Neural progenitor cell (in vitro differentiated cells): Measurements from ENCODE around the gene C4BPA. TPM values are rescaled to one million over a fixed set of nuclear protein-coding genes. Genes with fewer than 3 reads are reported as not detected.
A peak's percentile ranks its signal among the peaks of the same experiment; 100 is the strongest.

ENCODE experiments used
- DNase-seq: peaks from one replicate; pipeline ENCODE4 v3.0.0-alpha.2; 2016; ENCODE audit warnings: low spot score
- H2AFZ ChIP-seq: fragments of 200-600 bp; sonication (generic); replicated peaks from 2 replicates; pipeline ENCODE4 v1.6.1; 2016; ENCODE audit warnings: antibody characterized with exemption
- H3F3A ChIP-seq: fragments of 200-600 bp; sonication (generic); 2 replicates; pipeline ENCODE4 v1.6.1; 2016; ENCODE audit warnings: antibody characterized with exemption, low read depth
- H3K27ac ChIP-seq: fragments of 200-600 bp; sonication (generic); 2 replicates; pipeline ENCODE4 v1.5.1; 2016; ENCODE audit warnings: mild to moderate bottlenecking
- H3K27me3 ChIP-seq: fragments of 200-600 bp; sonication (generic); 2 replicates; pipeline ENCODE4 v1.6.1; 2016; ENCODE audit warnings: mild to moderate bottlenecking, moderate library complexity
- H3K36me3 ChIP-seq: fragments of 200-600 bp; sonication (generic); 2 replicates; pipeline ENCODE4 v1.5.1; 2016
- H3K4me1 ChIP-seq: fragments of 200-600 bp; sonication (generic); 2 replicates; pipeline ENCODE4 v1.6.1; 2016; ENCODE audit warnings: mixed run types
- H3K4me2 ChIP-seq: fragments of 200-600 bp; sonication (generic); 2 replicates; pipeline ENCODE4 v1.6.1; 2016
- H3K4me3 ChIP-seq: fragments of 200-600 bp; sonication (generic); 2 replicates; pipeline ENCODE4 v1.5.1; 2016
- H3K79me2 ChIP-seq: fragments of 200-600 bp; sonication (generic); 2 replicates; pipeline ENCODE4 v1.6.1; 2016; ENCODE audit warnings: low read depth
- H3K9ac ChIP-seq: fragments of 200-600 bp; sonication (generic); 2 replicates; pipeline ENCODE4 v1.6.1; 2016
- H3K9me3 ChIP-seq: fragments of 200-600 bp; sonication (generic); 2 replicates; pipeline ENCODE4 v1.5.1; 2016; ENCODE audit warnings: low read depth
- H4K20me1 ChIP-seq: fragments of 200-600 bp; sonication (generic); 2 replicates; pipeline ENCODE4 v1.6.1; 2016; ENCODE audit warnings: low read depth
- H3K27ac Mint-ChIP-seq: 3 replicates; pipeline ENCODE4 v1.8.0; 2021; ENCODE audit warnings: mixed read lengths
- H3K27me3 Mint-ChIP-seq: 2 replicates; pipeline ENCODE4 v1.8.0; 2022; ENCODE audit warnings: low read depth, mild to moderate bottlenecking, inconsistent platforms, moderate library complexity, mixed read lengths; ENCODE audit not compliant: insufficient read depth
- H3K36me3 Mint-ChIP-seq: 3 replicates; pipeline ENCODE4 v1.8.0; 2021; ENCODE audit warnings: mixed read lengths
- H3K4me1 Mint-ChIP-seq: 3 replicates; pipeline ENCODE4 v1.8.0; 2021; ENCODE audit warnings: mixed read lengths
- H3K4me3 Mint-ChIP-seq: 3 replicates; pipeline ENCODE4 v1.8.0; 2021; ENCODE audit warnings: mild to moderate bottlenecking, moderate library complexity, mixed read lengths
- H3K9me3 Mint-ChIP-seq: 3 replicates; pipeline ENCODE4 v1.8.0; 2020; ENCODE audit warnings: mixed read lengths
- EZH2 ChIP-seq: fragments of 200-600 bp; sonication (generic); IDR thresholded peaks from 2 replicates; pipeline ENCODE4 v1.6.1; 2017; ENCODE audit warnings: antibody characterized with exemption, mild to moderate bottlenecking, moderate library complexity
- EZH2phosphoT487 ChIP-seq: fragments of 200-600 bp; sonication (generic); IDR thresholded peaks from 2 replicates; pipeline ENCODE4 v1.6.1; 2017; ENCODE audit warnings: antibody characterized with exemption
- total RNA-seq: library from RNA; depleted of rRNA; stranded (reverse); fragments of >200 nt; gene quantifications from 2 replicates; pipeline ENCODE4 v1.2.3, GENCODE V29; 2015; ENCODE audit warnings: low replicate concordance
- TF ChIP-seq, protein P1 (sequence below): fragments of 200-600 bp; sonication (generic); IDR thresholded peaks from 2 replicates; pipeline ENCODE4 v1.5.1; 2017; ENCODE audit warnings: antibody characterized with exemption, mild to moderate bottlenecking

Gene C4BPA
- total RNA-seq, 1 donor from 2014 or later, result not detected

GRCh38 chr1:207084701-207085180, 19.3 kb upstream of the C4BPA start:
- peak; percentile 78 for DNase-seq
- Mint-ChIP-seq H3K4me3 (no peak overlapping the region), H3K9me3 (no peaks in the 10 kb centered on the region), H3K36me3 (no peaks in the 10 kb centered on the region), H3K27ac (no peak overlapping the region), H3K27me3 (no peaks in the 10 kb centered on the region), H3K4me1 (peaks cover 2% of the 10 kb centered on the region)
- Histone ChIP-seq H3K4me2 (no peak overlapping the region), H3K27me3 (no peaks in the 10 kb centered on the region), H3K27ac (no peak overlapping the region), H3K9me3 (no peaks in the 10 kb centered on the region), H3K9ac (no peak overlapping the region), H3K4me1 (no peaks in the 10 kb centered on the region), H3F3A (no peaks in the 10 kb centered on the region), H3K36me3 (no peaks in the 10 kb centered on the region), H3K4me3 (no peak overlapping the region), H3K79me2 (no peaks in the 10 kb centered on the region), H4K20me1 (no peaks in the 10 kb centered on the region), H2AFZ (no peak overlapping the region)
- TF ChIP-seq, protein P1, sequence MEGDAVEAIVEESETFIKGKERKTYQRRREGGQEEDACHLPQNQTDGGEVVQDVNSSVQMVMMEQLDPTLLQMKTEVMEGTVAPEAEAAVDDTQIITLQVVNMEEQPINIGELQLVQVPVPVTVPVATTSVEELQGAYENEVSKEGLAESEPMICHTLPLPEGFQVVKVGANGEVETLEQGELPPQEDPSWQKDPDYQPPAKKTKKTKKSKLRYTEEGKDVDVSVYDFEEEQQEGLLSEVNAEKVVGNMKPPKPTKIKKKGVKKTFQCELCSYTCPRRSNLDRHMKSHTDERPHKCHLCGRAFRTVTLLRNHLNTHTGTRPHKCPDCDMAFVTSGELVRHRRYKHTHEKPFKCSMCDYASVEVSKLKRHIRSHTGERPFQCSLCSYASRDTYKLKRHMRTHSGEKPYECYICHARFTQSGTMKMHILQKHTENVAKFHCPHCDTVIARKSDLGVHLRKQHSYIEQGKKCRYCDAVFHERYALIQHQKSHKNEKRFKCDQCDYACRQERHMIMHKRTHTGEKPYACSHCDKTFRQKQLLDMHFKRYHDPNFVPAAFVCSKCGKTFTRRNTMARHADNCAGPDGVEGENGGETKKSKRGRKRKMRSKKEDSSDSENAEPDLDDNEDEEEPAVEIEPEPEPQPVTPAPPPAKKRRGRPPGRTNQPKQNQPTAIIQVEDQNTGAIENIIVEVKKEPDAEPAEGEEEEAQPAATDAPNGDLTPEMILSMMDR, result peak; percentile 69
- TF ChIP-seq EZH2 (no peak), EZH2phosphoT487 (no peak)

DNA sequence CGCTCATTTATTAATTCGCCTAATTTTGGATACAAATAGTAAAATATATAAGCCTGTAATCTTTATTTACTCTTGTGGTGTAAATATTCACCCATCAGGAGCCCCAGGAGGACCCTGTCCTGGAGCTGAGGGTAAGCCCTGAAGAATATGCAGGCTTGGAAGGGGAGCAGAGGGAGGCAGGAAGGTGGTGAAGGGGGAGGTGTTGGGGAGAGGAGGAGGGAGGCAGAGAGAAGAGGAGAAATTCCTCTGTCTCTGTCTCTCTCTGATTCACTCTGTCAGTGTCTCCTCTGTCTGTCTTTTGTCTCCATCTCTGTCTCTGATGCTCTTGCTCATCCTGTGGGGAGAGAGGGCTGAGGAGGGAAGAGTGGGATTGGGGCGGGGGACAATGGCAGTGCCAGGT, 18.1 kb upstream of the C4BPA start:
- Histone ChIP-seq H3K79me2 (no peaks in the 10 kb centered on the region), H4K20me1 (no peaks in the 10 kb centered on the region), H3K9ac (no peak overlapping the region), H3K36me3 (no peaks in the 10 kb centered on the region), H3K4me3 (no peak overlapping the region), H3F3A (no peaks in the 10 kb centered on the region), H3K4me2 (no peak overlapping the region), H3K9me3 (no peaks in the 10 kb centered on the region), H3K27me3 (no peaks in the 10 kb centered on the region), H3K4me1 (no peaks in the 10 kb centered on the region), H2AFZ (no peak overlapping the region), H3K27ac (no peak overlapping the region)
- TF ChIP-seq EZH2phosphoT487, result no peak
- TF ChIP-seq, protein P1, result no peak
- H3K36me3 Mint-ChIP-seq, result no peaks in the 10 kb centered on the region
- H3K4me1 Mint-ChIP-seq, result peaks cover 2% of the 10 kb centered on the region
- H3K27ac Mint-ChIP-seq, result no peak overlapping the region
- no peaks in the 10 kb centered on the region for H3K9me3 Mint-ChIP-seq
- H3K4me3 Mint-ChIP-seq, result no peak overlapping the region
- no peaks in the 10 kb centered on the region for H3K27me3 Mint-ChIP-seq
- DNase-seq, result no peak

- Histone ChIP-seq H3K4me1 (no peaks in the 10 kb centered on the region), H2AFZ (no peak overlapping the region), H3K9ac (no peak overlapping the region), H3K9me3 (no peaks in the 10 kb centered on the region), H3K4me2 (no peak overlapping the region), H3K36me3 (no peaks in the 10 kb centered on the region), H4K20me1 (no peaks in the 10 kb centered on the region), H3K27ac (no peak overlapping the region), H3K79me2 (no peaks in the 10 kb centered on the region), H3K4me3 (no peak overlapping the region), H3F3A (no peaks in the 10 kb centered on the region), H3K27me3 (no peaks in the 10 kb centered on the region)
- H3K4me1 Mint-ChIP-seq, result peaks cover 2% of the 10 kb centered on the region
- no peak overlapping the region for H3K4me3 Mint-ChIP-seq
- no peaks in the 10 kb centered on the region for H3K9me3 Mint-ChIP-seq
- no peaks in the 10 kb centered on the region for H3K36me3 Mint-ChIP-seq
- TF ChIP-seq EZH2phosphoT487, result no peak
- no peak for TF ChIP-seq EZH2
- TF ChIP-seq, protein P1, result no peak
- H3K27ac Mint-ChIP-seq, result no peak overlapping the region
- H3K27me3 Mint-ChIP-seq, result no peaks in the 10 kb centered on the region
- DNase-seq, result no peak
Measured at GRCh38 chr1:207088161-207088560, 15.9 kb upstream of the C4BPA start.
